H1 (cell line): ENCODE results near the gene TENT4A. TPM values are rescaled to one million over a fixed set of nuclear protein-coding genes. Genes with fewer than 3 reads are reported as not detected.

Experiments used
- CTBP2 ChIP-seq: IDR thresholded peaks from 2 replicates; pipeline ENCODE4 v1.7.0; 2011; ENCODE audit warnings: borderline replicate concordance, mild to moderate bottlenecking, moderate library complexity, mixed read lengths, low read length; ENCODE audit not compliant: insufficient read depth, insufficient read length
- POU5F1 ChIP-seq: IDR thresholded peaks from 2 replicates; pipeline ENCODE4 v1.6.1; 2011; ENCODE audit warnings: low read depth, mild to moderate bottlenecking, low read length, moderate library complexity
- polyA plus RNA-seq, 7 experiments: library from polyadenylated mRNA; depleted of rRNA in 3 of 7; stranded (reverse) in 5 of 7; unstranded in 2 of 7; fragments of >200 nt in 5 of 7; fragments of 200-250 nt in 2 of 7; gene quantifications; 1 replicate in 5 of 7; 2 replicates in 1 of 7; 4 replicates in 1 of 7; pipeline versions ENCODE4 v1.2.1 to v1.2.3, GENCODE V29; 2011 to 2013; ENCODE audit warnings: missing spikeins in 2 of 7, mixed read lengths in 2 of 7
- total RNA-seq: library from RNA; stranded (reverse); fragmentation: NEBNext Ultra II Directional; extraction: Animal tissue kit (Norgen Biotek cat#: 25700); gene quantifications from 2 replicates; pipeline ENCODE4 v1.2.1, GENCODE V29; 2021
- TF ChIP-seq, protein P1 (sequence below): fragments of 300-600 bp; sonication (generic); IDR thresholded peaks from 2 replicates; pipeline ENCODE4 v1.7.1; 2012; ENCODE audit warnings: low read length, moderate library complexity, mild to moderate bottlenecking, inconsistent platforms; ENCODE audit not compliant: insufficient replicate concordance
- TF ChIP-seq, protein P2 (sequence below): IDR thresholded peaks from 2 replicates; pipeline ENCODE4 v1.6.1; 2012; ENCODE audit warnings: inconsistent platforms

The TENT4A gene
- total and polyA plus RNA-seq, 2 of the 8 experiments (the other 6 are each of a cell fraction or from before 2014, with no cell fraction given) = 8.9 to 25.1 TPM

DNA sequence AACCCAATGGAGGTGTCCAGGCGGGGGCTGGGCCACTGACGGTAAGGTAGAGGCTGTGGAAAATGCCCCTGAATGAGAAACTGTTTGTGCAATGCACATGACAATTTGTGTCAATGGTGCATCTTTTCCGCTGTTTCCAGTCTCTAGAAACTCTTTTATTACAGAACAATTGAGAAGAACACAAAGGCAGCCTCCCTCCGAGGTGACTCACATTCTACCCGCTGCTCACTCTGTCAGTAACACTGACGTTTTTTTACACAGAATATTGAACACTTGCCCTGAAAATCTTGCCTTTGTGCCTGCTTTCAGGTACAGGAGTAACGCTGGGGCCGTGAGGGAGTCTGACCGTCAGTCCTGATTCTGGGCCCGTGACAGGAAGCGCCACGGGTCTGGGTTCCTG lies 11.7 kb upstream of the TENT4A start (continued):
- TF ChIP-seq, protein P1, sequence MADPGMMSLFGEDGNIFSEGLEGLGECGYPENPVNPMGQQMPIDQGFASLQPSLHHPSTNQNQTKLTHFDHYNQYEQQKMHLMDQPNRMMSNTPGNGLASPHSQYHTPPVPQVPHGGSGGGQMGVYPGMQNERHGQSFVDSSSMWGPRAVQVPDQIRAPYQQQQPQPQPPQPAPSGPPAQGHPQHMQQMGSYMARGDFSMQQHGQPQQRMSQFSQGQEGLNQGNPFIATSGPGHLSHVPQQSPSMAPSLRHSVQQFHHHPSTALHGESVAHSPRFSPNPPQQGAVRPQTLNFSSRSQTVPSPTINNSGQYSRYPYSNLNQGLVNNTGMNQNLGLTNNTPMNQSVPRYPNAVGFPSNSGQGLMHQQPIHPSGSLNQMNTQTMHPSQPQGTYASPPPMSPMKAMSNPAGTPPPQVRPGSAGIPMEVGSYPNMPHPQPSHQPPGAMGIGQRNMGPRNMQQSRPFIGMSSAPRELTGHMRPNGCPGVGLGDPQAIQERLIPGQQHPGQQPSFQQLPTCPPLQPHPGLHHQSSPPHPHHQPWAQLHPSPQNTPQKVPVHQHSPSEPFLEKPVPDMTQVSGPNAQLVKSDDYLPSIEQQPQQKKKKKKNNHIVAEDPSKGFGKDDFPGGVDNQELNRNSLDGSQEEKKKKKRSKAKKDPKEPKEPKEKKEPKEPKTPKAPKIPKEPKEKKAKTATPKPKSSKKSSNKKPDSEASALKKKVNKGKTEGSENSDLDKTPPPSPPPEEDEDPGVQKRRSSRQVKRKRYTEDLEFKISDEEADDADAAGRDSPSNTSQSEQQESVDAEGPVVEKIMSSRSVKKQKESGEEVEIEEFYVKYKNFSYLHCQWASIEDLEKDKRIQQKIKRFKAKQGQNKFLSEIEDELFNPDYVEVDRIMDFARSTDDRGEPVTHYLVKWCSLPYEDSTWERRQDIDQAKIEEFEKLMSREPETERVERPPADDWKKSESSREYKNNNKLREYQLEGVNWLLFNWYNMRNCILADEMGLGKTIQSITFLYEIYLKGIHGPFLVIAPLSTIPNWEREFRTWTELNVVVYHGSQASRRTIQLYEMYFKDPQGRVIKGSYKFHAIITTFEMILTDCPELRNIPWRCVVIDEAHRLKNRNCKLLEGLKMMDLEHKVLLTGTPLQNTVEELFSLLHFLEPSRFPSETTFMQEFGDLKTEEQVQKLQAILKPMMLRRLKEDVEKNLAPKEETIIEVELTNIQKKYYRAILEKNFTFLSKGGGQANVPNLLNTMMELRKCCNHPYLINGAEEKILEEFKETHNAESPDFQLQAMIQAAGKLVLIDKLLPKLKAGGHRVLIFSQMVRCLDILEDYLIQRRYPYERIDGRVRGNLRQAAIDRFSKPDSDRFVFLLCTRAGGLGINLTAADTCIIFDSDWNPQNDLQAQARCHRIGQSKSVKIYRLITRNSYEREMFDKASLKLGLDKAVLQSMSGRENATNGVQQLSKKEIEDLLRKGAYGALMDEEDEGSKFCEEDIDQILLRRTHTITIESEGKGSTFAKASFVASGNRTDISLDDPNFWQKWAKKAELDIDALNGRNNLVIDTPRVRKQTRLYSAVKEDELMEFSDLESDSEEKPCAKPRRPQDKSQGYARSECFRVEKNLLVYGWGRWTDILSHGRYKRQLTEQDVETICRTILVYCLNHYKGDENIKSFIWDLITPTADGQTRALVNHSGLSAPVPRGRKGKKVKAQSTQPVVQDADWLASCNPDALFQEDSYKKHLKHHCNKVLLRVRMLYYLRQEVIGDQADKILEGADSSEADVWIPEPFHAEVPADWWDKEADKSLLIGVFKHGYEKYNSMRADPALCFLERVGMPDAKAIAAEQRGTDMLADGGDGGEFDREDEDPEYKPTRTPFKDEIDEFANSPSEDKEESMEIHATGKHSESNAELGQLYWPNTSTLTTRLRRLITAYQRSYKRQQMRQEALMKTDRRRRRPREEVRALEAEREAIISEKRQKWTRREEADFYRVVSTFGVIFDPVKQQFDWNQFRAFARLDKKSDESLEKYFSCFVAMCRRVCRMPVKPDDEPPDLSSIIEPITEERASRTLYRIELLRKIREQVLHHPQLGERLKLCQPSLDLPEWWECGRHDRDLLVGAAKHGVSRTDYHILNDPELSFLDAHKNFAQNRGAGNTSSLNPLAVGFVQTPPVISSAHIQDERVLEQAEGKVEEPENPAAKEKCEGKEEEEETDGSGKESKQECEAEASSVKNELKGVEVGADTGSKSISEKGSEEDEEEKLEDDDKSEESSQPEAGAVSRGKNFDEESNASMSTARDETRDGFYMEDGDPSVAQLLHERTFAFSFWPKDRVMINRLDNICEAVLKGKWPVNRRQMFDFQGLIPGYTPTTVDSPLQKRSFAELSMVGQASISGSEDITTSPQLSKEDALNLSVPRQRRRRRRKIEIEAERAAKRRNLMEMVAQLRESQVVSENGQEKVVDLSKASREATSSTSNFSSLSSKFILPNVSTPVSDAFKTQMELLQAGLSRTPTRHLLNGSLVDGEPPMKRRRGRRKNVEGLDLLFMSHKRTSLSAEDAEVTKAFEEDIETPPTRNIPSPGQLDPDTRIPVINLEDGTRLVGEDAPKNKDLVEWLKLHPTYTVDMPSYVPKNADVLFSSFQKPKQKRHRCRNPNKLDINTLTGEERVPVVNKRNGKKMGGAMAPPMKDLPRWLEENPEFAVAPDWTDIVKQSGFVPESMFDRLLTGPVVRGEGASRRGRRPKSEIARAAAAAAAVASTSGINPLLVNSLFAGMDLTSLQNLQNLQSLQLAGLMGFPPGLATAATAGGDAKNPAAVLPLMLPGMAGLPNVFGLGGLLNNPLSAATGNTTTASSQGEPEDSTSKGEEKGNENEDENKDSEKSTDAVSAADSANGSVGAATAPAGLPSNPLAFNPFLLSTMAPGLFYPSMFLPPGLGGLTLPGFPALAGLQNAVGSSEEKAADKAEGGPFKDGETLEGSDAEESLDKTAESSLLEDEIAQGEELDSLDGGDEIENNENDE = no peak
- TF ChIP-seq CTBP2 = no peak
- TF ChIP-seq, protein P2, sequence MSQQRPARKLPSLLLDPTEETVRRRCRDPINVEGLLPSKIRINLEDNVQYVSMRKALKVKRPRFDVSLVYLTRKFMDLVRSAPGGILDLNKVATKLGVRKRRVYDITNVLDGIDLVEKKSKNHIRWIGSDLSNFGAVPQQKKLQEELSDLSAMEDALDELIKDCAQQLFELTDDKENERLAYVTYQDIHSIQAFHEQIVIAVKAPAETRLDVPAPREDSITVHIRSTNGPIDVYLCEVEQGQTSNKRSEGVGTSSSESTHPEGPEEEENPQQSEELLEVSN = no peak
- TF ChIP-seq POU5F1 = no peak
